GM21367 (cell line): ENCODE results near the gene UNC5C.

Experiments used
- ATAC-seq: cut with Tn5 transposase; IDR thresholded peaks from one replicate; pipeline ENCODE4 v1.9.1; 2021; ENCODE audit not compliant: unreplicated experiment

UNC5C gene

GRCh38 chr4:95410387-95410977 is 138.3 kb downstream of the UNC5C start:
- no peak for ATAC-seq

- no peak for ATAC-seq
These were observed 139.0 kb downstream of the UNC5C start for GRCh38 chr4:95409750-95410149.

GRCh38 chr4:95409127-95409526 is 139.6 kb downstream of the UNC5C start:
- no peak for ATAC-seq

DNA sequence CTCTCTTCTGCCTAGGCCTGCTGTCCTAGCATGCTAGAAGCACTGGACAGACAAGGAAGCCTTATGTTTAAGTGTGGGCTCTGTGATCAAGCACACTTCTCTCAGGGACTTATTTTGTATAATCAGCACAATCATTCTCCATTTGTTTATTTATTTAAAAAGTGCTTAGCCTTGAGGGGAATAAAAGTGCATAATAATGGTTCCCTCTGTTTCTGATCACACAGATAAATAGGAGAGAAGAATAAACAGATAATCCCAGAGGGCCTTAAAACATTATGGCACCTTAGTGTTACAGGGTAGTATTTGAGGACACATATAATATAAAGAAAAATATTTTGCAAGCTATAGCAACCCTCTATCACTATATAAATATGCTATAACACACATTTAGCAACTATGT is 146.5 kb downstream of the UNC5C start:
- ATAC-seq: no peak

DNA sequence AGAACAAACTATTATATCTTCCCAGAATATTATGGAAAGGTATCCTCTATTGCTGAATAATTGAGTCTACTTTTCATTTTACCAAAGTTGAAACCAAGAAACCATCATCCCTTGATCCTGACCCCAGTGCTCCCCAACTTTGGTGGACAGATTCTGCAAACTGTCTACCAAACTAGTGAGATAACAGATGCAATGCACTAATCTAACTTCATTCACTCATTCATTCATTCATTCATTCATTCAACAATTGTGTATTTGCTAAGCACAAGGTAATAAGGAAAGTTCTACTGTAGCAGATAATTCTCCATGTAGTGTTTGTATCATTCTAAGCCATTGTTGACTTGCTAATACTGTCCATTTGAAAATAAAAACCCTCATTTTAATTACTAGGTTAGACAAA is 150.6 kb downstream of the UNC5C start:
- no peak for ATAC-seq

DNA sequence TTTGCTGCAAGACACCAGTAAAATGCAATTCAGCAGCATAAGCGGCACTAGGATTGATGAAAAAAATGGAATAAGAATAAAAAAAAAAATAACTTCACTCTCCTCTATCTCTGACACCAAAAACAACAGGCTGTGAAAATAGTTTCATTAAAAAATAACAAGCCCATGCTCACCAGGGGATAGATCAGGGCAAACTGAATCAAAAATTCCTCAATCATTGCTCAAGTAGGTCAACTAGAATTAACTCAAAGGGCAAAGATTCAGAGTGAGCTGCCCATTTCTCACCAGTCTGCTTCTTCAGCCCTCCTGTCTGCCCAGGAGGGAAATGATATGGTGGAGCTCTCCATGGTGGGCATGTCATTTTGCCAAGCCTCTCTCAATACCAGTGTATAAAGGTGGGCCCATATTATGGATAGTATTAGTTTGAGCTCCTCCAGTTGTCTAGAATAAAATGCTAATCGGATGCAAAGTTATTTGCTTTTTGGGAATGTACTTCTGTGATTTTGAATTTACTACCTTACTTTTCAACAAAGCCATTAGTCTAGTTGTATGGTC is 153.9 kb downstream of the UNC5C start:
- no peak for ATAC-seq

- no peak for ATAC-seq
These were observed 155.0 kb downstream of the UNC5C start for GRCh38 chr4:95393821-95394220.

DNA sequence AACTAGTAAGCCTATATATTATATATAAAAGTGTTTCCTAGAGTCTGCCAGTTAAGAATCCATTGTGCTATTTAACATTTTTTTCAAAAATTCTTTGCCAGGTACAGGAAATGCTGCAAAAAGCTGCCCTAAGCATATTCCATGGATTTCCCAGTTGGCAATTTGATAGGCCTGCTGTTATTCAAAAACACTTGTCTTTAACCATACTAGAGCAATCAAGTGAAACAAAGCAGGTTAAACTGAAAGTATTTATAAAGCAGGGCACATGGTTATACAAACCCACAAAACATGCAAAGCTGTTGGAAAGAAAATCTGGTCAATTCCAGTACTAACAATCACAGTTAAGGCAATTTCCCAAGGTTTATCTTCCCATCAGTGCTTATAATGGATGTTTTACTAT is 159.9 kb downstream of the UNC5C start:
- ATAC-seq: no peak

DNA sequence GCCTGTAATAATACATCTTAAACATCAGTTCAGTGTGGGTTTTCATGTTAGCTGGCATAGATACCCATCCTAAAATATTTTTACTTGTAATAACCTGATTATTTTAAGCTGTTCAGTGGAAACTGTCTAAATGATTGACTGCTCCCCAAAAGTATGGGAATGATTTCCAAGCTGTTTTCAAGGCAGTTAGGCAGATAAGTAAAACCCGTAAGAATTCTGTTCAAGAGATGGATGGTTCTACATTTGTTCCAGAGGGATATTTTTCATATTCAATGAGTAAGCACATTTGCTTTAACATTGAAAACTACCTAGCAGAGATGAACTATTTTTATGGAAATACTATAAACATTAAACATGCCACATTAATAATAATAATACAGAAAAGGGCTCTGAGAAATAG is 161.1 kb downstream of the UNC5C start:
- no peak for ATAC-seq

DNA sequence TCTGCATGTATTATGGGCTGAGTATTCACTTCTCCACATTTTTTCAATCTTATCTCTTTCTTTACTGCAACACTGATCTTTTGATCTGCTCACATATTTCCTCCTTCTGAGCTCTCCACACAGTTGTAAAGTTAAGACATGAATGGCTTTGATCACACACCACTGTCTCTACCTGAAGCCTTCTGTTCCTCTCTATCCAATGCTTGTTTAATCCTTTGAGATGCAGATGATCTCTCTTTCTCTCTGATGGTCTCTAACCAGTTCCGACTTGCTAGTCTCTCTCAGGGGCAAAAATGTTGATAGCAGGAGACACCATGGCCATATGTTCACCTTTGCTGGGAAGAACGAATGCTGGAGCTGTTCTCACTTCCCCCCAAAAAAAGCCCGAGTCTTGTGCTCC is 162.4 kb downstream of the UNC5C start:
- no peak for ATAC-seq

GRCh38 chr4:95381843-95382580 is 166.8 kb downstream of the UNC5C start:
- no peak for ATAC-seq

GRCh38 chr4:95379633-95380032 is 169.1 kb downstream of the UNC5C start:
- no peak for ATAC-seq

DNA sequence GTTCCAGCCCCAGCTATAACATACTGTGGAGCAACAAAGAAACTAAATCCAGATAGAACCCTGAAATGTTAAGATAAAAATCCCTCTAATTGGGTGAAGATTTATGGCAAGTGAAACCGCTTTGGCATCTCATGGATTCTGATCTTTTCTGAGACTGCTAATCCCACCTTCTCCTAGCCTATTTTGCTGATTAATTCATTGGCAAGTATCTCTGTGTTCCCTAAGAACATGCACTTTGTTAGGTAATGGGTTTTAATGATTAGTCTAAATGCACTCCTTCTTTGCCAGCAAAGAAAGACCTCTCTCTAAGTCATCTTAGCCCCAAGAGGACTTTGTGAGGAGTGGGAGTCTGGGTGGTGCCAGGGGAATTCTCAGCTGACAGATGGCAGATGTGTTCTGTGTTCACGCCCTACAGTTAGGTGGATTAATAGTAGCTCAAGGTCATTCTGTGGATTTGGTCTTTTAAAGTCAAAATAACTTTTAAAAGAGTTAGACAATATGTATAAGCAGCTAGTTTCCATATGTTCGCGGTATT is 171.3 kb downstream of the UNC5C start:
- ATAC-seq: no peak

GRCh38 chr4:95371476-95372224 is 177.1 kb downstream of the UNC5C start:
- ATAC-seq: no peak

DNA sequence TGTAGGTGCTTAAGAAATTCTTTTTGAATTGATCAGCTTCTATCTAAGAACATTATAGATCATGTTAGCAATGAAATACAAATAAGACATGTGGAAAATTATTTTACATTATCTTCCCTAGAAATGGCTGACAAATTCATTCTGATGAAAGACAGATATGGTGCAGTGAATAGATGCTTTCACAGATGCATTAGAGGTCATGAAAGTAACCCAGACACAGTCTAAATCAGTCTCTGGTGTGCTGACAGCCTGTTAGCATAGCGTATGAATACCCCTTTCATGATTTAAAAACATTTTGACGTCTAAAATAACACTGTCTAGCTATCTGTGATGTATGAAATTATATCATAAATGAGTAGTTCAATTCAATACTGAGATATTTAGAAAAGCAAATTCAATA is 180.9 kb downstream of the UNC5C start:
- ATAC-seq: no peak

DNA sequence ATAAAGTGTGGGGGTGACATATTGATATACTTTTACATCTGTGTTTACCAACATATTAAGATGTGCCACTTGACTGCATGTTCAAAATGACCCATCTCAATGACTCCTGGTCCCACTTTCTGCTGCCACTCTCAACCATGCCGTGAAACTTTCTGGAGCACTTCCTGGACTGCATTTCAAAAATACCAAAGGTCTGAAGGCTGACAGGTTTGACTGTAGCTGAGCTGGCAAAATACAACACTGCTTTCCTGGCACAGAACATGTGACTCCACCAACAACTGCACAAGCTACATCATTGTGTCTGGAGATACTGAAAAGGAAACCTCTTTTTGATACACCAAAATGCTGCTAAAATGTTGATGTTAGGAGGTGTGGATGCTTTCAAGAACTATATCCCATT is 184.8 kb downstream of the UNC5C start:
- ATAC-seq: no peak

GRCh38 chr4:95363559-95363925 is 185.2 kb downstream of the UNC5C start:
- ATAC-seq: no peak

DNA sequence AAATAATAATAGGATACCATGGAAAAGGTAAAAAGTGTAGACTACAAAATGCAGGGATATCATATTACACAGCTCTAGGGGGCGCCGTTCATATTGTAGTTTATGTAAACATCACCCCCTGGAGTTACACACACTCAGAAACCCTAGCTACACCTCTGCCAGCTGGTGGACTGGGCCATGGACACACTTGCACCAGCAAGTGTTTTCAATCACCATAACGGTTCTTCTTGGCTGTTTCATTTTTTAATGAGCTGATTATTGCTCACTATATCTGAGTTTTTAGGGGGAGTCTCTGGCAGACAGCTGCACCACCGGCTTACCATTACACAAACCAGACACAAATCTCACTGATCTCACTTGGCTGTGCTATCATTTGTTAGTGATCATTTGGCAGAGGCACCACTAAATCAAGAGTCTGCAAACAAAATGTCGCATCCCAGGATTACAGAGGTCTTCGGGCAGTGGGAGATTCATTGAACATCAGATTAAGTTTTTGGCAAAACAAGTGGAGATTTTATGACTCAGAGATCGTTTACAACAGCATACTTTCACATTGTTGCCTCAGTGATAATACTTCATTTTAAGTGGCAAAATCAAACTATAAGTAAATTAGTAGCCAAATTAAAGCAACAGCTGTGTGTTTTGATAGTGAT is 185.7 kb downstream of the UNC5C start:
- no peak for ATAC-seq

GRCh38 chr4:95362066-95362465 is 186.7 kb downstream of the UNC5C start:
- ATAC-seq: no peak

DNA sequence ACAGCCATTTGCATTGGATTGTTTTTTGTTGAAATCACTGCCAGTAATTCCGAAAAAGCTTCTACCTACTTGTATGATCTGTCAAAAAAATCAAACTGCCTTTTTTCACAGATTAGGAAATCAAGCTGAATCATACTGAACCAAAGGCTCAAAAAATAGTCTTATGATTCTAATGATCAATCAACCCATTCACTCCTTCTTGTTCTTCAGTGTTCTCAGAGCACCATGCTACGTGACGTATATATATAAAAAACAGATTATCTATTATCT is 187.1 kb downstream of the UNC5C start:
- ATAC-seq: no peak

- no peak for ATAC-seq
These were observed 187.7 kb downstream of the UNC5C start for GRCh38 chr4:95360906-95361695.
